CD14-positive monocyte (primary cell): ENCODE results near the gene MLC1. TPM values are rescaled to one million over a fixed set of nuclear protein-coding genes. Genes with fewer than 3 reads are reported as not detected.

Experiments
- DNase-seq, 3 donors: peaks; one replicate each; pipeline ENCODE4 v3.0.0-alpha.2; 2011 to 2022
- H2AFZ ChIP-seq: 2 replicates; pipeline ENCODE4 v1.6.0; 2012; ENCODE audit warnings: mild to moderate bottlenecking, low read depth, low read length, inconsistent platforms; ENCODE audit not compliant: insufficient read depth, poor library complexity, severe bottlenecking
- H3K27ac ChIP-seq, 2 donors: 1 replicate in 1 of 2; 2 replicates in 1 of 2; pipeline ENCODE4 v1.5.1; 2012 to 2013; ENCODE audit warnings: low read length in 2 of 2, control low read depth in 1 of 2, inconsistent platforms in 1 of 2, low read depth in 1 of 2, mild to moderate bottlenecking in 1 of 2
- H3K27me3 ChIP-seq, 2 donors: one replicate each; pipeline versions ENCODE4 v1.6.0 to v1.6.1; 2011 to 2013; ENCODE audit warnings: low read length in 2 of 2; ENCODE audit not compliant: control insufficient read depth in 2 of 2, insufficient read depth in 2 of 2
- H3K36me3 ChIP-seq, 2 donors: replicated peaks in 1 of 2; 1 replicate in 1 of 2; 2 replicates in 1 of 2; pipeline versions ENCODE4 v1.5.1 to v1.6.1; 2012 to 2013; ENCODE audit warnings: low read length in 2 of 2, control low read depth in 1 of 2, inconsistent platforms in 1 of 2, mild to moderate bottlenecking in 1 of 2; ENCODE audit not compliant: insufficient read depth in 2 of 2, control insufficient read depth in 1 of 2
- H3K4me1 ChIP-seq, 2 donors: 1 replicate in 1 of 2; 2 replicates in 1 of 2; pipeline versions ENCODE4 v1.5.1 to v1.6.1; 2012 to 2013; ENCODE audit warnings: low read length in 2 of 2, control low read depth in 1 of 2, inconsistent platforms in 1 of 2, mild to moderate bottlenecking in 1 of 2, moderate library complexity in 1 of 2; ENCODE audit not compliant: insufficient read depth in 2 of 2, control insufficient read depth in 1 of 2
- H3K4me2 ChIP-seq: replicated peaks from 2 replicates; pipeline ENCODE3; 2012; ENCODE audit warnings: low read length, moderate library complexity, mild to moderate bottlenecking; ENCODE audit not compliant: poor library complexity, severe bottlenecking; ENCODE audit errors: extremely low read depth
- H3K4me3 ChIP-seq, 3 experiments: fragments of 200-600 bp in 1 of 3; sonication (generic) in 1 of 3; replicated peaks in 1 of 3; 1 replicate in 2 of 3; 2 replicates in 1 of 3; pipeline ENCODE4 v1.5.1; 2011 to 2013; ENCODE audit warnings: low read length in 3 of 3, mild to moderate bottlenecking in 3 of 3, control low read depth in 2 of 3, low read depth in 2 of 3, inconsistent platforms in 1 of 3, moderate library complexity in 1 of 3
- H3K79me2 ChIP-seq: 2 replicates; pipeline ENCODE4 v1.6.0; 2012; ENCODE audit warnings: mild to moderate bottlenecking, control low read depth, inconsistent platforms, low read length, moderate library complexity; ENCODE audit not compliant: insufficient read depth
- H3K9ac ChIP-seq: 2 replicates; pipeline ENCODE4 v1.6.0; 2017; ENCODE audit warnings: low read length, mild to moderate bottlenecking; ENCODE audit not compliant: insufficient read depth, poor library complexity, severe bottlenecking
- H3K9me3 ChIP-seq, 2 donors: replicated peaks in 1 of 2; 1 replicate in 1 of 2; 2 replicates in 1 of 2; pipeline versions ENCODE4 v1.5.1 to v1.6.1; 2012 to 2013; ENCODE audit warnings: low read length in 2 of 2, control low read depth in 1 of 2; ENCODE audit not compliant: control insufficient read depth in 1 of 2, insufficient read depth in 1 of 2
- H4K20me1 ChIP-seq: 2 replicates; pipeline ENCODE4 v1.6.0; 2012; ENCODE audit warnings: mild to moderate bottlenecking, low read length, control low read depth, moderate library complexity; ENCODE audit not compliant: insufficient read depth
- H3K27ac Mint-ChIP-seq, 7 donors: one replicate each; pipeline ENCODE4 v1.8.0; 2020; ENCODE audit warnings: mild to moderate bottlenecking in 7 of 7, mixed read lengths in 7 of 7, moderate library complexity in 6 of 7, inconsistent platforms in 2 of 7
- H3K27me3 Mint-ChIP-seq, 3 donors: one replicate each; pipeline ENCODE4 v1.8.0; 2021 to 2022; ENCODE audit warnings: low read depth in 3 of 3, mild to moderate bottlenecking in 3 of 3, mixed read lengths in 3 of 3, moderate library complexity in 3 of 3, inconsistent platforms in 1 of 3
- H3K36me3 Mint-ChIP-seq, 2 donors: one replicate each; pipeline ENCODE4 v1.8.0; 2020; ENCODE audit warnings: mixed read lengths in 2 of 2, inconsistent platforms in 1 of 2, mild to moderate bottlenecking in 1 of 2
- H3K4me1 Mint-ChIP-seq: one replicate; pipeline ENCODE4 v1.8.0; 2020; ENCODE audit warnings: mild to moderate bottlenecking, mixed read lengths
- H3K4me3 Mint-ChIP-seq, 2 donors: one replicate each; pipeline ENCODE4 v1.8.0; 2020; ENCODE audit warnings: mild to moderate bottlenecking in 2 of 2, mixed read lengths in 2 of 2, moderate library complexity in 1 of 2
- H3K9me3 Mint-ChIP-seq, 7 donors: one replicate each; pipeline ENCODE4 v1.8.0; 2020 to 2022; ENCODE audit warnings: mixed read lengths in 7 of 7, mild to moderate bottlenecking in 6 of 7, moderate library complexity in 6 of 7, inconsistent platforms in 2 of 7
- WGBS: methylation state at CpG from one replicate; pipeline ENCODE4 v1.1.5; 2013; ENCODE audit warnings: missing lambda C conversion rate; ENCODE audit not compliant: insufficient coverage; 5-methylcytosine and 5-hydroxymethylcytosine counted together
- intact Hi-C, 2 donors: fragments of 100-400 bp; cut with micrococcal nuclease; formaldehyde crosslinking; loops; one replicate each; pipeline versions ENCODE4 v1.15.0 to v1.15.1; 2023
- polyA plus RNA-seq, 3 donors: library from polyadenylated mRNA; depleted of rRNA in 1 of 3; unstranded in 2 of 3; stranded (reverse) in 1 of 3; fragments of 300-500 nt in 2 of 3; fragments of >200 nt in 1 of 3; fragmentation: Illumina TruSeq in 2 of 3; gene quantifications; 1 replicate in 2 of 3; 2 replicates in 1 of 3; pipeline ENCODE4 v1.2.3, GENCODE V29; 2012 to 2021
- TF ChIP-seq, protein P1 (sequence below): fragments of 200-600 bp; IDR thresholded peaks from one replicate; pipeline ENCODE4 v1.8.0; 2022; ENCODE audit warnings: antibody characterized with exemption, mild to moderate bottlenecking

MLC1 gene
- polyA plus RNA-seq, 3 donors: 1.6 to 3.6 (median 1.8) TPM

- no peaks in the 10 kb centered on the region for H4K20me1 ChIP-seq
- peaks cover 16% of the 10 kb centered on the region for H3K4me1 Mint-ChIP-seq
- no peaks in the 10 kb centered on the region for H3K36me3 ChIP-seq
- H3K9me3 ChIP-seq: no peaks in the 10 kb centered on the region
- 92% methylated on average over 23 of the region's 28 CpGs for WGBS
- no peaks in the 10 kb centered on the region for H3K79me2 ChIP-seq
- H3K4me2 ChIP-seq: peak overlapping the region; percentile 57
- no peak overlapping the region for H3K9ac ChIP-seq
- no peak overlapping the region for H3K27ac ChIP-seq
- H3K4me3 ChIP-seq: no peak overlapping the region
- intact Hi-C loops: no loop called here
- H3K27ac Mint-ChIP-seq: no peak overlapping the region
- peaks cover 3 to 25% of the 10 kb centered on the region in 2 donors for H3K4me1 ChIP-seq
- H3K4me3 Mint-ChIP-seq: peak overlapping the region in 1 of 2 donors; percentile 86
- H2AFZ ChIP-seq: peak overlapping the region; percentile 56
- no peak for DNase-seq
- H3K27me3 ChIP-seq: peaks cover 5 to 31% of the 10 kb centered on the region in 2 donors
- peaks cover 0 to 4% (median 2%) of the 10 kb centered on the region in 7 donors for H3K9me3 Mint-ChIP-seq
- H3K36me3 Mint-ChIP-seq: peaks cover 8 to 14% of the 10 kb centered on the region in 2 donors
- TF ChIP-seq, protein P1, sequence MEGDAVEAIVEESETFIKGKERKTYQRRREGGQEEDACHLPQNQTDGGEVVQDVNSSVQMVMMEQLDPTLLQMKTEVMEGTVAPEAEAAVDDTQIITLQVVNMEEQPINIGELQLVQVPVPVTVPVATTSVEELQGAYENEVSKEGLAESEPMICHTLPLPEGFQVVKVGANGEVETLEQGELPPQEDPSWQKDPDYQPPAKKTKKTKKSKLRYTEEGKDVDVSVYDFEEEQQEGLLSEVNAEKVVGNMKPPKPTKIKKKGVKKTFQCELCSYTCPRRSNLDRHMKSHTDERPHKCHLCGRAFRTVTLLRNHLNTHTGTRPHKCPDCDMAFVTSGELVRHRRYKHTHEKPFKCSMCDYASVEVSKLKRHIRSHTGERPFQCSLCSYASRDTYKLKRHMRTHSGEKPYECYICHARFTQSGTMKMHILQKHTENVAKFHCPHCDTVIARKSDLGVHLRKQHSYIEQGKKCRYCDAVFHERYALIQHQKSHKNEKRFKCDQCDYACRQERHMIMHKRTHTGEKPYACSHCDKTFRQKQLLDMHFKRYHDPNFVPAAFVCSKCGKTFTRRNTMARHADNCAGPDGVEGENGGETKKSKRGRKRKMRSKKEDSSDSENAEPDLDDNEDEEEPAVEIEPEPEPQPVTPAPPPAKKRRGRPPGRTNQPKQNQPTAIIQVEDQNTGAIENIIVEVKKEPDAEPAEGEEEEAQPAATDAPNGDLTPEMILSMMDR: no peak
- peaks cover 24 to 40% (median 27%) of the 10 kb centered on the region in 3 donors for H3K27me3 Mint-ChIP-seq
Observed at GRCh38 chr22:50060441-50061140, 24.6 kb downstream of the MLC1 start.

GRCh38 chr22:50059881-50060262 is 25.4 kb downstream of the MLC1 start:
- Histone ChIP-seq H3K4me3 (no peak overlapping the region), H3K27me3 (peaks cover 5 to 31% of the 10 kb centered on the region in 2 donors), H3K36me3 (no peaks in the 10 kb centered on the region), H2AFZ (no peak overlapping the region), H3K9ac (no peak overlapping the region), H3K79me2 (no peaks in the 10 kb centered on the region), H3K4me1 (peaks cover 3 to 25% of the 10 kb centered on the region in 2 donors), H4K20me1 (no peaks in the 10 kb centered on the region), H3K4me2 (no peak overlapping the region), H3K9me3 (no peaks in the 10 kb centered on the region), H3K27ac (no peak overlapping the region)
- WGBS: 92% methylated on average over 7 of the region's 7 CpGs
- peaks cover 0 to 4% (median 2%) of the 10 kb centered on the region in 7 donors for H3K9me3 Mint-ChIP-seq
- H3K4me3 Mint-ChIP-seq: no peak overlapping the region
- peaks cover 16% of the 10 kb centered on the region for H3K4me1 Mint-ChIP-seq
- intact Hi-C loops: no loop called here
- peaks cover 8 to 9% of the 10 kb centered on the region in 2 donors for H3K36me3 Mint-ChIP-seq
- H3K27me3 Mint-ChIP-seq: peaks cover 28 to 42% (median 29%) of the 10 kb centered on the region in 3 donors
- TF ChIP-seq, protein P1: no peak
- no peak for DNase-seq
- H3K27ac Mint-ChIP-seq: no peak overlapping the region
